T-helper 2 cell treated with Interferon-gamma antibody and Interleukin-4, amounts not matched to agents 100 ng/mL and 5 ng/mL, for 36 hours (primary cell): Measurements from ENCODE around the gene ELP6. TPM values are rescaled to one million over a fixed set of nuclear protein-coding genes. Genes with fewer than 3 reads are reported as not detected.
"Not testable (repeated sequence)": the region's sequence is repeated elsewhere in the genome, so short reads cannot be mapped to it uniquely, and the experiment has no call there.

Experiments
- intact Hi-C: fragments of 100-400 bp; cut with micrococcal nuclease; formaldehyde crosslinking; loops from one replicate; pipeline ENCODE4 v1.15.1; 2023
- total RNA-seq: library from RNA; stranded (reverse); gene quantifications from 2 replicates; pipeline ENCODE4 v1.2.3, GENCODE V29; 2022

Gene ELP6
- total RNA-seq, 1 donor from 2014 or later = 48.6 TPM

DNA sequence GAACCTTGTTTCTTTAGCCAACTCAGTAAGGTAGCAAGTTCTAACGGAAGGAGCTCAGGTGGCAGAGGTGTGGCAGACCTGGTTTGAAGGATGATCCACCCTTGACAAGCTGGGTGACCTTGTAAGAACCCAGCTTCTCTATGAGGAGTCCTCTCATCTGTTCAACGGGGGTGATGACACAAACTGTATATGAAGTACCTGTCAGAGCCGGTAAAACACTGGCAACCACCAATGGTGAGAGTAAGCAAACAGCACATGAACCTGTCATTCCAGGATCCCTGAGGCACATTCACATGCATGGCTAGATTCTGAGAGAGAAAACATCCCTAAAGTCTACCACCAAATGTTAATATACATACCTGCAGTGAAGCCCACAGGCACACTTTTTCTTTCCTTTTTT is 40.1 kb downstream of the ELP6 start:
- intact Hi-C loops = loop anchor here (10.0 kb wide), 1 partner anchor 611 kb away; no protein-coding TSS in a partner anchor

- intact Hi-C loops = loop anchor here (10.0 kb wide), 1 partner anchor 615 kb away; no protein-coding TSS in a partner anchor
Observed at GRCh38 chr3:47469616-47470015, 43.9 kb downstream of the ELP6 start.

DNA sequence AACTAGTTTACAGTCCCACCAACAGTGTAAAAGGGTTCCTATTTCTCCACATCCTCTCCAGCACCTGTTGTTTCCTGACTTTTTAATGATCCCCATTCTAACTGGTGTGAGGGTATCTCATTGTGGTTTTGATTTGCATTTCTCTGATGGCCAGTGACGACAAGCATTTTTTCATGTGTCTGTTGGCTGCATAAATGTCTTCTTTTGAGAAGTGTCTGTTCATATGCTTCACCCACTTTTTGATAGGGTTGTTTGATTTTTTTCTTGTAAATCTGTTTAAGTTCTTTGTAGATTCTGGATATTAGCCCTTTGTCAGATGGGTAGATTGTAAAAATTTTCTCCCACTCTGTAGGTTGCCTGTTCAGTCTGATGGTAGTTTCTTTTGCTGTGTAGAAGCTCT is 45.2 kb downstream of the ELP6 start:
- intact Hi-C loops = not testable (repeated sequence)

GRCh38 chr3:47464588-47464987 is 48.9 kb downstream of the ELP6 start:
- intact Hi-C loops = no loop called here

GRCh38 chr3:47459534-47460085 is 53.9 kb downstream of the ELP6 start:
- intact Hi-C loops = not testable (repeated sequence)

DNA sequence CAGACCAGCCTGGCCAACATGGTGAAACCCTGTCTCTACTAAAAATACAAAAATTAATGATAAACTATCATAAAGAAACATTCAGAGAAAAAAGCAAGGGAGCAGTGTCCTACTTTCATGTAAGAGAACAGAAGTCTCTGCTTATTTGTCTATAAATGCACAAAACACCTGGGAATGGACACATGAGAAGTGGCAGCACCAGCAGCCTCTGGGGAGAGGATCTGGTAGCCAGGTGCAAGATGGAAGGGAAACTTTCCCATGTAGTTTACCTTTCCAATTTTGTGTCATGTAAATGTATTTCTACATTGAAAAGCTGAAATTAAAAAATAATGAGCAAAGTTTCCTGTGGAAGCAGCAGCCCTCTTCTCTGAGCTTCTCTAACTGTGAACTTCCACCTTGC is 56.5 kb downstream of the ELP6 start:
- intact Hi-C loops = no loop called here

GRCh38 chr3:47455806-47456452 is 57.6 kb downstream of the ELP6 start:
- intact Hi-C loops = no loop called here

GRCh38 chr3:47452453-47453215 is 60.9 kb downstream of the ELP6 start:
- intact Hi-C loops = no loop called here

Other genes with a start within 250 kb of the ELP6 start
- gene KIF9, start 230.9 kb downstream of the ELP6 start, total RNA-seq = 2.3 and 2.8 TPM in 2 replicates
- gene KLHL18, start 230.8 kb downstream of the ELP6 start, total RNA-seq = 27.3 and 29.3 TPM in 2 replicates
- gene PTPN23, start 132.7 kb downstream of the ELP6 start, total RNA-seq = 32.7 and 35.2 TPM in 2 replicates
- gene SCAP, start 37.8 kb downstream of the ELP6 start, total RNA-seq = 76.6 and 77.1 TPM in 2 replicates
- 0.57 and 0.64 TPM in 2 replicates for gene CSPG5, start 65.2 kb upstream of the ELP6 start, total RNA-seq